HCT116 (cell line): ENCODE data around the gene PCNP.

Source experiments
- CEBPB ChIP-seq: IDR thresholded peaks from 2 replicates; pipeline ENCODE4 v1.6.1; 2012; ENCODE audit warnings: low read depth
- CTCF ChIP-seq, 3 experiments: fragments of 200-600 bp in 1 of 3; sonication (generic) in 1 of 3; IDR thresholded peaks in 2 of 3; conservative IDR thresholded peaks in 1 of 3; 2 replicates each; pipeline ENCODE4 v1.5.1; 2012 to 2017; ENCODE audit warnings: low read depth in 2 of 3, low read length in 2 of 3, antibody characterized with exemption in 1 of 3, borderline replicate concordance in 1 of 3, control low read depth in 1 of 3, mild to moderate bottlenecking in 1 of 3, mixed read lengths in 1 of 3, mixed run types in 1 of 3, moderate library complexity in 1 of 3; ENCODE audit not compliant: insufficient read depth in 1 of 3
- EGR1 ChIP-seq: IDR thresholded peaks from 2 replicates; pipeline ENCODE4 v1.6.1; 2012; ENCODE audit warnings: low read depth
- ELF1 ChIP-seq: IDR thresholded peaks from 2 replicates; pipeline ENCODE4 v1.6.1; 2012; ENCODE audit warnings: low read depth, borderline replicate concordance
- EZH2phosphoT487 ChIP-seq: fragments of 200-600 bp; IDR thresholded peaks from 2 replicates; pipeline ENCODE4 v1.6.1; 2018; ENCODE audit warnings: antibody characterized with exemption, borderline replicate concordance
- POLR2A ChIP-seq: IDR thresholded peaks from 2 replicates; pipeline ENCODE4 v1.7.0; 2011; ENCODE audit warnings: borderline replicate concordance; ENCODE audit not compliant: insufficient read depth, insufficient read length; ENCODE audit errors: extremely low read depth
- POLR2AphosphoS5 ChIP-seq: IDR thresholded peaks from 2 replicates; pipeline ENCODE4 v1.6.1; 2011; ENCODE audit warnings: mild to moderate bottlenecking, low read depth, low read length, moderate library complexity
- RAD21 ChIP-seq: IDR thresholded peaks from 2 replicates; pipeline ENCODE4 v1.6.1; 2012; ENCODE audit warnings: low read depth, mild to moderate bottlenecking
- REST ChIP-seq: IDR thresholded peaks from 2 replicates; pipeline ENCODE4 v1.6.1; 2012; ENCODE audit warnings: low read depth
- SP1 ChIP-seq: IDR thresholded peaks from 2 replicates; pipeline ENCODE4 v1.6.1; 2012; ENCODE audit warnings: low read depth
- YY1 ChIP-seq: IDR thresholded peaks from 2 replicates; pipeline ENCODE4 v1.6.1; 2011; ENCODE audit warnings: low read length, low read depth, moderate library complexity, mild to moderate bottlenecking; ENCODE audit not compliant: insufficient replicate concordance; ENCODE audit errors: extremely low read depth
- ZFX ChIP-seq: fragments of 450-650 bp; IDR thresholded peaks from 2 replicates; pipeline ENCODE4 v1.6.1; 2017
- ZNF274 ChIP-seq: fragments of 200-500 bp; sonication (Bioruptor generic); IDR thresholded peaks from 2 replicates; pipeline ENCODE4 v1.6.1; 2014; ENCODE audit warnings: mild to moderate bottlenecking, low read depth, low read length, inconsistent platforms

GRCh38 chr3:101611023-101611422 is 37.0 kb downstream of the PCNP start:
- TF ChIP-seq CTCF (IDR thresholded peaks at IDR 0.05 in 2 of 3, conservative IDR thresholded peaks at IDR 0.05 in 1 of 3; ENCODE audit: borderline replicate concordance in 1 of 3, insufficient read depth in 1 of 3, low read depth in 2 of 3, low read length in 2 of 3) (no peak), POLR2A (no peak), ZFX (no peak), YY1 (no peak), POLR2AphosphoS5 (no peak), SP1 (no peak), ZNF274 (no peak), REST (no peak), ELF1 (no peak), CEBPB (no peak), EGR1 (no peak), RAD21 (no peak), EZH2phosphoT487 (no peak)
